GM19240 (cell line): Measurements from ENCODE around the gene ODC1.

Experiments used
- DNase-seq: peaks from one replicate; pipeline ENCODE4 v3.0.0; 2011; ENCODE audit warnings: low spot score; ENCODE audit not compliant: insufficient read length

Gene ODC1

GRCh38 chr2:10417551-10418335, 30.4 kb downstream of the ODC1 start:
- no peak for DNase-seq

- DNase-seq, result no peak
These were observed 32.5 kb downstream of the ODC1 start for GRCh38 chr2:10415640-10416039.

GRCh38 chr2:10415048-10415447, 33.1 kb downstream of the ODC1 start:
- DNase-seq, result no peak

GRCh38 chr2:10414591-10414990, 33.5 kb downstream of the ODC1 start:
- DNase-seq, result no peak

- no peak for DNase-seq
These were observed 34.1 kb downstream of the ODC1 start for GRCh38 chr2:10413991-10414451.

- no peak for DNase-seq
These were observed 34.6 kb downstream of the ODC1 start for GRCh38 chr2:10413503-10413902.

GRCh38 chr2:10412380-10412779, 35.7 kb downstream of the ODC1 start:
- peak; percentile 49 for DNase-seq

GRCh38 chr2:10411557-10411956, 36.6 kb downstream of the ODC1 start:
- DNase-seq, result no peak

GRCh38 chr2:10410823-10411437, 37.2 kb downstream of the ODC1 start:
- DNase-seq, result no peak

- no peak for DNase-seq
These were observed 37.9 kb downstream of the ODC1 start for GRCh38 chr2:10410001-10410822.

- DNase-seq, result peak; percentile 93
These were observed 39.2 kb downstream of the ODC1 start for GRCh38 chr2:10408649-10409579.

- DNase-seq, result peak; percentile 62
These were observed 40.1 kb downstream of the ODC1 start for GRCh38 chr2:10407841-10408648.

- DNase-seq, result no peak
These were observed 40.7 kb downstream of the ODC1 start for GRCh38 chr2:10407432-10407831.

GRCh38 chr2:10406491-10407188, 41.5 kb downstream of the ODC1 start:
- no peak for DNase-seq

- DNase-seq, result no peak
These were observed 42.1 kb downstream of the ODC1 start for GRCh38 chr2:10406016-10406415.

- no peak for DNase-seq
These were observed 42.7 kb downstream of the ODC1 start for GRCh38 chr2:10405448-10405847.

- no peak for DNase-seq
These were observed 43.6 kb downstream of the ODC1 start for GRCh38 chr2:10404324-10405143.

- DNase-seq, result no peak
These were observed 45.4 kb downstream of the ODC1 start for GRCh38 chr2:10402653-10403215.
